KMS-11 (cell line): ENCODE results near the gene ADGRD1.

Experiments
- H2AFZ ChIP-seq: fragments of 200-600 bp; sonication (generic); 2 replicates; pipeline ENCODE4 v1.6.1; 2016; ENCODE audit warnings: antibody characterized with exemption, mixed run types, low read depth
- H3K27ac ChIP-seq: fragments of 200-600 bp; sonication (generic); 2 replicates; pipeline ENCODE4 v1.6.1; 2016; ENCODE audit warnings: mild to moderate bottlenecking, mixed run types
- H3K27me3 ChIP-seq: fragments of 200-600 bp; sonication (generic); 2 replicates; pipeline ENCODE4 v1.6.1; 2017; ENCODE audit warnings: mild to moderate bottlenecking, low read depth, mixed run types, moderate library complexity; ENCODE audit not compliant: insufficient read depth
- H3K36me3 ChIP-seq: fragments of 200-600 bp; sonication (generic); 2 replicates; pipeline ENCODE4 v1.6.1; 2017; ENCODE audit warnings: mild to moderate bottlenecking, mixed run types; ENCODE audit not compliant: insufficient read depth
- H3K4me1 ChIP-seq: fragments of 200-600 bp; sonication (generic); 2 replicates; pipeline ENCODE4 v1.6.1; 2016; ENCODE audit warnings: mild to moderate bottlenecking, low read depth, mixed run types; ENCODE audit not compliant: poor library complexity, severe bottlenecking
- H3K4me2 ChIP-seq: fragments of 200-600 bp; sonication (generic); 2 replicates; pipeline ENCODE4 v1.7.0; 2016; ENCODE audit warnings: mild to moderate bottlenecking, mixed run types
- H3K4me3 ChIP-seq: fragments of 200-600 bp; sonication (generic); IDR thresholded peaks from 2 replicates; pipeline ENCODE4 v1.6.1; 2017; ENCODE audit warnings: low read depth, low read length, mixed read lengths; ENCODE audit not compliant: insufficient read depth
- H3K79me2 ChIP-seq: fragments of 200-600 bp; sonication (generic); 2 replicates; pipeline ENCODE4 v1.6.1; 2016; ENCODE audit warnings: low read depth, mixed run types; ENCODE audit not compliant: insufficient read depth
- H3K9ac ChIP-seq: fragments of 200-600 bp; sonication (generic); 2 replicates; pipeline ENCODE4 v1.6.1; 2016; ENCODE audit warnings: mild to moderate bottlenecking, mixed run types
- H4K20me1 ChIP-seq: fragments of 200-600 bp; sonication (generic); 2 replicates; pipeline ENCODE4 v1.6.1; 2016; ENCODE audit warnings: mild to moderate bottlenecking, mixed run types; ENCODE audit not compliant: insufficient read depth
- TF ChIP-seq, protein P1 (sequence below): fragments of 200-600 bp; sonication (generic); conservative IDR thresholded peaks from 2 replicates; pipeline ENCODE4 v1.6.1; 2017; ENCODE audit warnings: low read depth, mild to moderate bottlenecking, antibody characterized with exemption, low read length, moderate library complexity, mixed read lengths

Gene ADGRD1

DNA sequence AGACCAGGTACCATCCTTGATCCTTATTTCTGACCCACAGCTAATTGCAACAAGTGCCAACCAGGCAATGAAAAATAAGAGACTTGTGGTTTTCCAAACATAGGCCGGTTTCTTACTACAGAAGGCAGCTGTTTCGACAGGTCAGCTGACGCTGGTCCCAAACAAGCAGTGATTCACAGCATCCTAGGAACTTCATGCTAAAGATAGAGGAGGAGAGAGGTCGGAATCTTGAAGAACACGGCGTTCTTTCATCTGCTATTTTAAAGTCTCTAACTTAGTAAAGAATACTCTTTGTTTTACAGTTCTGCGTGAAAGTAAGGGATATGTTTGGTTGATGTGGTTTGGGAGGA lies 28.1 kb upstream of the ADGRD1 start:
- H2AFZ ChIP-seq: no peak overlapping the region
- no peaks in the 10 kb centered on the region for H3K36me3 ChIP-seq
- no peaks in the 10 kb centered on the region for H4K20me1 ChIP-seq
- TF ChIP-seq, protein P1, sequence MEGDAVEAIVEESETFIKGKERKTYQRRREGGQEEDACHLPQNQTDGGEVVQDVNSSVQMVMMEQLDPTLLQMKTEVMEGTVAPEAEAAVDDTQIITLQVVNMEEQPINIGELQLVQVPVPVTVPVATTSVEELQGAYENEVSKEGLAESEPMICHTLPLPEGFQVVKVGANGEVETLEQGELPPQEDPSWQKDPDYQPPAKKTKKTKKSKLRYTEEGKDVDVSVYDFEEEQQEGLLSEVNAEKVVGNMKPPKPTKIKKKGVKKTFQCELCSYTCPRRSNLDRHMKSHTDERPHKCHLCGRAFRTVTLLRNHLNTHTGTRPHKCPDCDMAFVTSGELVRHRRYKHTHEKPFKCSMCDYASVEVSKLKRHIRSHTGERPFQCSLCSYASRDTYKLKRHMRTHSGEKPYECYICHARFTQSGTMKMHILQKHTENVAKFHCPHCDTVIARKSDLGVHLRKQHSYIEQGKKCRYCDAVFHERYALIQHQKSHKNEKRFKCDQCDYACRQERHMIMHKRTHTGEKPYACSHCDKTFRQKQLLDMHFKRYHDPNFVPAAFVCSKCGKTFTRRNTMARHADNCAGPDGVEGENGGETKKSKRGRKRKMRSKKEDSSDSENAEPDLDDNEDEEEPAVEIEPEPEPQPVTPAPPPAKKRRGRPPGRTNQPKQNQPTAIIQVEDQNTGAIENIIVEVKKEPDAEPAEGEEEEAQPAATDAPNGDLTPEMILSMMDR: no peak
- no peak overlapping the region for H3K4me3 ChIP-seq
- H3K4me1 ChIP-seq: no peaks in the 10 kb centered on the region
- no peak overlapping the region for H3K9ac ChIP-seq
- H3K27ac ChIP-seq: no peak overlapping the region
- H3K27me3 ChIP-seq: no peaks in the 10 kb centered on the region
- no peak overlapping the region for H3K4me2 ChIP-seq
- H3K79me2 ChIP-seq: no peaks in the 10 kb centered on the region

- no peak overlapping the region for H2AFZ ChIP-seq
- H3K9ac ChIP-seq: no peak overlapping the region
- no peaks in the 10 kb centered on the region for H3K79me2 ChIP-seq
- no peak overlapping the region for H3K27ac ChIP-seq
- no peaks in the 10 kb centered on the region for H4K20me1 ChIP-seq
- no peak overlapping the region for H3K4me3 ChIP-seq
- no peaks in the 10 kb centered on the region for H3K27me3 ChIP-seq
- H3K36me3 ChIP-seq: no peaks in the 10 kb centered on the region
- H3K4me2 ChIP-seq: no peak overlapping the region
- no peaks in the 10 kb centered on the region for H3K4me1 ChIP-seq
- TF ChIP-seq, protein P1: no peak
Observed at GRCh38 chr12:130929363-130929762, 24.3 kb upstream of the ADGRD1 start.

GRCh38 chr12:130932061-130932930 lies 21.4 kb upstream of the ADGRD1 start:
- no peaks in the 10 kb centered on the region for H3K79me2 ChIP-seq
- TF ChIP-seq, protein P1: no peak
- no peaks in the 10 kb centered on the region for H3K27me3 ChIP-seq
- H3K36me3 ChIP-seq: no peaks in the 10 kb centered on the region
- no peaks in the 10 kb centered on the region for H3K4me1 ChIP-seq
- H3K9ac ChIP-seq: no peak overlapping the region
- H2AFZ ChIP-seq: no peak overlapping the region
- H3K27ac ChIP-seq: no peak overlapping the region
- H4K20me1 ChIP-seq: no peaks in the 10 kb centered on the region
- H3K4me2 ChIP-seq: no peak overlapping the region
- H3K4me3 ChIP-seq: no peak overlapping the region

- Histone ChIP-seq H3K4me3 (no peak overlapping the region), H3K36me3 (no peaks in the 10 kb centered on the region), H3K79me2 (no peaks in the 10 kb centered on the region), H3K27me3 (no peaks in the 10 kb centered on the region), H3K9ac (no peak overlapping the region), H4K20me1 (no peaks in the 10 kb centered on the region), H3K4me2 (no peak overlapping the region), H3K4me1 (no peaks in the 10 kb centered on the region), H2AFZ (no peak overlapping the region), H3K27ac (no peak overlapping the region)
- TF ChIP-seq, protein P1: no peak
Observed at GRCh38 chr12:130933269-130933995, 20.3 kb upstream of the ADGRD1 start.
